Panc1 (cell line): Measurements from ENCODE around the gene TSHZ1. TPM values are rescaled to one million over a fixed set of nuclear protein-coding genes. Genes with fewer than 3 reads are reported as not detected.

Experiments used
- ATAC-seq: fragments of 200-7000 bp; cut with Tn5 transposase; 2 replicates; pipeline ENCODE4 v1.9.1; 2020; ENCODE audit warnings: mild to moderate bottlenecking, moderate library complexity
- BruUV-seq: library from RNA; stranded (reverse); fragments of 400-500 nt; replicated peaks from 2 replicates; lab custom pipeline; 2021; lab: Mats Ljungman, UMichigan
- CTCF ChIA-PET: fragments of 300-600 bp; sonication (Branson Sonifier 250); formaldehyde crosslinking; loops from one replicate; lab custom pipeline; 2022; ENCODE audit warnings: antibody characterized with exemption; lab: Charles Lee
- POLR2A ChIA-PET: fragments of 300-600 bp; sonication (Branson Sonifier 250); formaldehyde crosslinking; loops from one replicate; lab custom pipeline; 2022; ENCODE audit warnings: antibody characterized with exemption; lab: Charles Lee
- DNase-seq: peaks from one replicate; pipeline ENCODE4 v3.0.0-alpha.2; 2010; ENCODE audit warnings: low read depth, low spot score
- H3K27ac ChIP-seq: 2 replicates; pipeline ENCODE4 v1.5.1; 2011; ENCODE audit warnings: mild to moderate bottlenecking, low read length, inconsistent platforms
- H3K27me3 ChIP-seq: fragments of 200-500 bp; sonication (Bioruptor generic); 2 replicates; pipeline ENCODE4 v1.6.0; 2014; ENCODE audit warnings: low read length, inconsistent platforms; ENCODE audit not compliant: control insufficient read depth, insufficient read depth
- H3K36me3 ChIP-seq: fragments of 200-500 bp; sonication (Bioruptor generic); 2 replicates; pipeline ENCODE4 v1.5.1; 2014; ENCODE audit warnings: inconsistent platforms, mild to moderate bottlenecking, low read length, moderate library complexity; ENCODE audit not compliant: control insufficient read depth, insufficient read depth
- H3K4me1 ChIP-seq: 2 replicates; pipeline ENCODE4 v1.5.1; 2011; ENCODE audit warnings: inconsistent platforms, mild to moderate bottlenecking, low read length, moderate library complexity; ENCODE audit not compliant: control insufficient read depth, insufficient read depth
- H3K4me3 ChIP-seq, 2 experiments: 2 replicates each; pipeline ENCODE4 v1.5.1; 2011 to 2012; ENCODE audit warnings: low read depth in 2 of 2, low read length in 2 of 2, mild to moderate bottlenecking in 2 of 2, inconsistent platforms in 1 of 2, moderate library complexity in 1 of 2
- H3K9me3 ChIP-seq: fragments of 200-500 bp; sonication (Bioruptor generic); 2 replicates; pipeline ENCODE4 v1.5.1; 2014; ENCODE audit warnings: low read depth, mild to moderate bottlenecking, inconsistent platforms, low read length, moderate library complexity; ENCODE audit not compliant: control insufficient read depth, insufficient read depth
- POLR2AphosphoS5 ChIP-seq: IDR thresholded peaks from 2 replicates; pipeline ENCODE4 v1.6.1; 2012; ENCODE audit warnings: mild to moderate bottlenecking, low read depth, low read length, moderate library complexity
- SIN3A ChIP-seq: IDR thresholded peaks from 2 replicates; pipeline ENCODE4 v1.6.1; 2012; ENCODE audit warnings: low read depth, mild to moderate bottlenecking, low read length, moderate library complexity, borderline replicate concordance; ENCODE audit not compliant: insufficient read depth
- TCF7L2 ChIP-seq: IDR thresholded peaks from 2 replicates; pipeline ENCODE4 v1.6.1; 2011; ENCODE audit warnings: mild to moderate bottlenecking, low read depth, low read length, inconsistent platforms
- in situ Hi-C: cut with HindIII; loops from 2 replicates; pipeline ENCODE4 v1.10.0; 2016; ENCODE audit warnings: low sequenced_read_pairs, low pct_unique_long_range_greater_than_20kb
- intact Hi-C: fragments of 100-400 bp; cut with micrococcal nuclease; formaldehyde crosslinking; loops from one replicate; pipeline ENCODE4 v1.10.0; 2022; ENCODE audit not compliant: unreplicated experiment
- total RNA-seq: library from RNA; stranded (reverse); gene quantifications from one replicate; pipeline ENCODE4 v1.2.1, GENCODE V29; 2021; ENCODE audit not compliant: unreplicated experiment
- TF ChIP-seq, protein P1 (sequence below): fragments of 450-650 bp; IDR thresholded peaks from 2 replicates; pipeline ENCODE4 v1.5.1; 2017; ENCODE audit warnings: mild to moderate bottlenecking
- TF ChIP-seq, protein P2 (sequence below), 2 experiments: IDR thresholded peaks; 2 replicates each; pipeline ENCODE4 v1.6.1; 2011 to 2012; ENCODE audit warnings: low read depth in 2 of 2, control low read depth in 1 of 2, low read length in 1 of 2, mild to moderate bottlenecking in 1 of 2, moderate library complexity in 1 of 2; ENCODE audit not compliant: insufficient read depth in 1 of 2

The TSHZ1 gene
- total RNA-seq, 1 experiment from 2014 or later, result 10.0 TPM

DNA sequence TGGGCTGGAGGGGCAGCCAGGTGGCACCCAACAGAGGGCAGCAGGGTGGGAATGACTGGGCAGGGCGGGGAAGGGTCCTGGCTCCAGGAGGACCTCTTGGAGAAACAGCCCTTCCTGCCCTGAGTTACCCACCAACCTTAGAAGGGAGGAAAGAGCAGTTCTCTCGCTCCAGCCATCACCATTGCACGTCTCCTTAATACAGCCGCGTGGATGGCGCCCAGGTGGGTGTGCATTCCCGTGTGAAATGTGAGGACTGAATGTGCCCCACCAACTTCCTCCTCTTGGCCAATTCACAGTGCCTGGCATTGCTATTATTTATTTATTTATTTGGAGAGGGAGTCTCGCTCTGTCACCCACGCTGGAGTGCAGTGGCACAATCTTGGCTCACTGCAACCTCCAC, 109.9 kb downstream of the TSHZ1 start:
- CTCF ChIA-PET, result no interaction called here
- Histone ChIP-seq H3K4me1 (no peaks in the 10 kb centered on the region), H3K9me3 (peaks cover 8% of the 10 kb centered on the region), H3K27me3 (no peaks in the 10 kb centered on the region), H3K36me3 (no peaks in the 10 kb centered on the region), H3K4me3 (no peak overlapping the region), H3K27ac (no peak overlapping the region)
- no peak for ATAC-seq
- POLR2A ChIA-PET, result no interaction called here
- BruUV-seq, result no TSS peak
- TF ChIP-seq SIN3A (no peak), POLR2AphosphoS5 (no peak), TCF7L2 (no peak)
- TF ChIP-seq, protein P1, sequence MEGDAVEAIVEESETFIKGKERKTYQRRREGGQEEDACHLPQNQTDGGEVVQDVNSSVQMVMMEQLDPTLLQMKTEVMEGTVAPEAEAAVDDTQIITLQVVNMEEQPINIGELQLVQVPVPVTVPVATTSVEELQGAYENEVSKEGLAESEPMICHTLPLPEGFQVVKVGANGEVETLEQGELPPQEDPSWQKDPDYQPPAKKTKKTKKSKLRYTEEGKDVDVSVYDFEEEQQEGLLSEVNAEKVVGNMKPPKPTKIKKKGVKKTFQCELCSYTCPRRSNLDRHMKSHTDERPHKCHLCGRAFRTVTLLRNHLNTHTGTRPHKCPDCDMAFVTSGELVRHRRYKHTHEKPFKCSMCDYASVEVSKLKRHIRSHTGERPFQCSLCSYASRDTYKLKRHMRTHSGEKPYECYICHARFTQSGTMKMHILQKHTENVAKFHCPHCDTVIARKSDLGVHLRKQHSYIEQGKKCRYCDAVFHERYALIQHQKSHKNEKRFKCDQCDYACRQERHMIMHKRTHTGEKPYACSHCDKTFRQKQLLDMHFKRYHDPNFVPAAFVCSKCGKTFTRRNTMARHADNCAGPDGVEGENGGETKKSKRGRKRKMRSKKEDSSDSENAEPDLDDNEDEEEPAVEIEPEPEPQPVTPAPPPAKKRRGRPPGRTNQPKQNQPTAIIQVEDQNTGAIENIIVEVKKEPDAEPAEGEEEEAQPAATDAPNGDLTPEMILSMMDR, result no peak
- TF ChIP-seq, protein P2, sequence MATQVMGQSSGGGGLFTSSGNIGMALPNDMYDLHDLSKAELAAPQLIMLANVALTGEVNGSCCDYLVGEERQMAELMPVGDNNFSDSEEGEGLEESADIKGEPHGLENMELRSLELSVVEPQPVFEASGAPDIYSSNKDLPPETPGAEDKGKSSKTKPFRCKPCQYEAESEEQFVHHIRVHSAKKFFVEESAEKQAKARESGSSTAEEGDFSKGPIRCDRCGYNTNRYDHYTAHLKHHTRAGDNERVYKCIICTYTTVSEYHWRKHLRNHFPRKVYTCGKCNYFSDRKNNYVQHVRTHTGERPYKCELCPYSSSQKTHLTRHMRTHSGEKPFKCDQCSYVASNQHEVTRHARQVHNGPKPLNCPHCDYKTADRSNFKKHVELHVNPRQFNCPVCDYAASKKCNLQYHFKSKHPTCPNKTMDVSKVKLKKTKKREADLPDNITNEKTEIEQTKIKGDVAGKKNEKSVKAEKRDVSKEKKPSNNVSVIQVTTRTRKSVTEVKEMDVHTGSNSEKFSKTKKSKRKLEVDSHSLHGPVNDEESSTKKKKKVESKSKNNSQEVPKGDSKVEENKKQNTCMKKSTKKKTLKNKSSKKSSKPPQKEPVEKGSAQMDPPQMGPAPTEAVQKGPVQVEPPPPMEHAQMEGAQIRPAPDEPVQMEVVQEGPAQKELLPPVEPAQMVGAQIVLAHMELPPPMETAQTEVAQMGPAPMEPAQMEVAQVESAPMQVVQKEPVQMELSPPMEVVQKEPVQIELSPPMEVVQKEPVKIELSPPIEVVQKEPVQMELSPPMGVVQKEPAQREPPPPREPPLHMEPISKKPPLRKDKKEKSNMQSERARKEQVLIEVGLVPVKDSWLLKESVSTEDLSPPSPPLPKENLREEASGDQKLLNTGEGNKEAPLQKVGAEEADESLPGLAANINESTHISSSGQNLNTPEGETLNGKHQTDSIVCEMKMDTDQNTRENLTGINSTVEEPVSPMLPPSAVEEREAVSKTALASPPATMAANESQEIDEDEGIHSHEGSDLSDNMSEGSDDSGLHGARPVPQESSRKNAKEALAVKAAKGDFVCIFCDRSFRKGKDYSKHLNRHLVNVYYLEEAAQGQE (IDR thresholded peaks at IDR 0.05; ENCODE audit: insufficient read depth in 1 of 2, low read depth in 2 of 2, low read length in 1 of 2), result no peak
- intact Hi-C loops (no loop called here), in situ Hi-C loops (no loop called here)
- DNase-seq, result no peak

DNA sequence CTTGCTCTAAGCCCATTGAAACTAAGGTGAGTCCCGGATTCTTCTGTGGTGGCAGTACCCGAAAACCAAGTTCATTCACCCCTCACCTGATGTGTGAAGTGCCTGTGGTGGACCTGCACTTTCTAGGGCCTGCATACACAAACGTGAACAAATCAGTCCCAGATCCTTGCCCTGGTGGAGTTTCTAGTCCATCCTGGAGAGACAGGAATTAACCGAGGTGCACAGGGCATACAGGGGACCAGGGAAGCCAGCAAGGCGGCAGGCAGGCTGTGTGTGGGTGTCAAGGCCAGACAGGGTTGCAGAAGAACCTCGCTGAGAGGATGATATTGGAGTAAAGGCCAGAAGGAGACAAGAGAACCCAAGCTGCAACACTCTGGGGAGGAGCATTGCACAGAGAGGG, 110.8 kb downstream of the TSHZ1 start:
- DNase-seq, result no peak
- 0 out of 2 replicates have a peak, but pooled peaks have one; percentile 27 for ATAC-seq
- peaks cover 15% of the 10 kb centered on the region for H3K9me3 ChIP-seq
- no peaks in the 10 kb centered on the region for H3K36me3 ChIP-seq
- in situ Hi-C loops, result no loop called here
- CTCF ChIA-PET, result no interaction called here
- no TSS peak for BruUV-seq
- no peak overlapping the region for H3K27ac ChIP-seq
- POLR2A ChIA-PET, result no interaction called here
- no peak overlapping the region for H3K4me3 ChIP-seq
- TF ChIP-seq POLR2AphosphoS5 (no peak), SIN3A (no peak), TCF7L2 (no peak)
- TF ChIP-seq, protein P1, result no peak
- TF ChIP-seq, protein P2 (IDR thresholded peaks at IDR 0.05; ENCODE audit: insufficient read depth in 1 of 2, low read depth in 2 of 2, low read length in 1 of 2), result no peak
- no peaks in the 10 kb centered on the region for H3K4me1 ChIP-seq
- no peaks in the 10 kb centered on the region for H3K27me3 ChIP-seq
- intact Hi-C loops, result no loop called here
